ENCODE measurements around the gene DRGX.

The DRGX gene

GRCh38 chr10:49395741-49396665, at the start of gene DRGX:
Gene DRGX, minus strand, starts transcription at chr10:49396089. Its CDS starts 649 bp downstream, at chr10:49395440.
- no peak for DNase-seq

DNA sequence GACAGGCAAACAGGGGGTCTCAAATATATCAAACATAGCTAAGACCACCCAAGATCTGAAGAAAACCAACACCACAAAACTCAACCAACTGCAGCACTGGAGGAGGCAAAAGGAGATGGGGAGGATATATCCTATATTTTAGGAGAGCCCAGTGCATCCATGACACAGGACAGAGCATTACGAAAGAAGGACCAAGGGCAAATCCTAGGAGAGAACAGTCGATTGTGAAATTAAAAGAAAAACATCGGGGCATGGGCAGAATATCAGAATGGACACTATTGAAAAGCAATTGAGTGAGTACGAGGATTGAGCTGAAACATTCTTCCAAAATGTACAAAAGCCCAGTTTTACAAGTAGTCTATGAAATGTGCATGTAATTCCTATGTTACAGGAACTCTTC, 48.5 kb upstream of the DRGX start:
- DNase-seq, result no peak

GRCh38 chr10:49442863-49443262, 47.0 kb upstream of the DRGX start:
- DNase-seq, result no peak

GRCh38 chr10:49441488-49442476, 45.9 kb upstream of the DRGX start:
- DNase-seq, result no peak

- DNase-seq, result no peak
These were observed 39.3 kb upstream of the DRGX start for GRCh38 chr10:49435225-49435624.

DNA sequence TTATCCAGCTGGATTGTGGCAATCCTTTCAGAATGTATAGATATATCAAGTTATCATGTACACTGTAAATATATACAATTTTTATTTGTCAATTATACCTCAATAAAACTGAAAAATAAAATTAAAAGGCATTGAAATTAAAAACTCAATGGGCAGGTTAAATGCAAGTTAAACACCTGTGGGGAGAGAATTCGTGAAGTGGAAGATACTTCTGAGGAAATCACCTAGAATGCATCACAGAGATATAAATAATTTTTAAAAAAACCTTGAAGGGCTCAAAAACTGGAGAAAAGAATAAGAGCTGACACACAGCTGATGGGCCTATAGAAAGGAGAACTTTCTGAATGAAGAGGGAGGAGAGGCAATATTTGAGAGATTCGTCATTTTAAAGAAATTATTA, 37.2 kb upstream of the DRGX start:
- no peak for DNase-seq

GRCh38 chr10:49431426-49431825, 35.5 kb upstream of the DRGX start:
- no peak for DNase-seq

DNA sequence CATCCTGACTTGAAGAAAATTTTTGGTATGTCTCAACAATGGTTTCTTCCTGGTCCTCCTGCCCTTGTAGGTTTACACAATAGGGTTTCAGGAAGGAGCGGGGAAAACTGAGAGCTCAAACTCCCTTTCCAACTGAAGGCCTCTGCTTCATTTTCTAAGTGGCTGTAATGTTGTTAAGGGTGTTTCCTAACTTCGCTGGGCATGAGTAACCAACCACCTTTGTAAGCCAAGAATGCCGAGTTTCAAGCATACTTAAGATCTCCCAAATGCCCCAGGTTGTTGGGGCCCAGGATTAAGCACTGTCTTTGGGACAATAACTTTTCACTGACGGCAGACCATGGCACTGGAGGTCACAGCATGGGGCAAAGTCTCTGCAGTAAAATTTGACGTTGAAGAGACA, 33.6 kb upstream of the DRGX start:
- no peak for DNase-seq

DNA sequence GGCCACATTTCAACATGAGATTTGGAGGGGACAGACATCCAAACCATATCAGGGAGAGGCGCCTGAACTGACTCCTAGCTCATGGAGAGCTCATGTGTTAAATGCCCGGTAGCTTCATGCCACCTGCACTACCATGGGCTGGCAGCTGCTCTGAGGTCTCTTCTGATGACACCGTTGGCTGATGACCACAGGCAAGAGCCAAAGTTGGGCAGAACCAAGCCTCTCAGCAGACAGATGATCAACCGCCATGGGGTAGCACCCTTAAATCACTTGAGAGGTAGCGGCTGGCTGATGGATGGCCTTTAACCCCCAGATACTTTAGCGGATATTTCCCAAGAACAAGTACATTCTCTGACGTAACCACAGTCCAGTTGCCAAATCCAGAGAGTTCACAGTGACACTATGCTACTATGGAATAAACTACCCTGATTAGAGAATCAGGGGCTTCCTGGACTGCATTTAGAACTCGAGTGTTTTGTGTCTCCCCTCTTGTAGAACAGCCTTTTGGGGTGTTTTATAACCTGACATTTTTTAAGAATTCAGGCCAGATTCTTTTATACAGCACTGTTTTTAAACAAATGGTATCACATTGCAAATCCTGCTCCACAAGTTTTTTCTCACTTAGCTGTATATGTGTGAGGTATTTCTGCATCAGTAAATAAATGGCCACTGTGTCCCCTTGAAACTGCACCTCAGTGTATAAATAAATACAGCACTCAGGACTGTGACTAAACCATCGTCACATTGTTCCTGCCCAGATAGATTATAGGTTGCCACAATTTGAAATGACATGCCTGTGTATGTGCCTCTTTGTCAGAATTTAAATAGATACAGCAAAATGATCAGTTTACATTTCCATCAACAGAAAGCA, 30.8 kb upstream of the DRGX start:
- no peak for DNase-seq

- no peak for DNase-seq
These were observed 23.1 kb upstream of the DRGX start for GRCh38 chr10:49419005-49419404.

DNA sequence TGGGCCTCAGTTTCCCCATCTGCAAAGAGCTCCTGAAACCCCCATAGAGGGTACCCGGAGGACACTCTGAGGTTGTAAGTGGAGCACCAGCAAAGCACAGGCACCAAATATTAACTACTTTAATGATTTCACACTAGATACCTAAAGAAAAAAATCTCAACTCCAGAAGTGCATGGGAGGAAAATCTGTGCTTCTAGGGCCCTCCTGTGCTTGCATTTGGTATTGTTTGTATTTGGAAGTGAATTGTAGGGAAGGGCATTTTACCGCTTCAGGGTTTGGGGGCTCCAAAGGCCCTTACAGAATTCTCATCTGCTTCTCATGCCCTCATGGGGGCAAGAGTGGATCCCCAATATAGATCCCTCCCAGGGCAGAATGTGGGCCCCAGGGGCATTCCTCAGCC, 22.4 kb upstream of the DRGX start:
- no peak for DNase-seq

DNA sequence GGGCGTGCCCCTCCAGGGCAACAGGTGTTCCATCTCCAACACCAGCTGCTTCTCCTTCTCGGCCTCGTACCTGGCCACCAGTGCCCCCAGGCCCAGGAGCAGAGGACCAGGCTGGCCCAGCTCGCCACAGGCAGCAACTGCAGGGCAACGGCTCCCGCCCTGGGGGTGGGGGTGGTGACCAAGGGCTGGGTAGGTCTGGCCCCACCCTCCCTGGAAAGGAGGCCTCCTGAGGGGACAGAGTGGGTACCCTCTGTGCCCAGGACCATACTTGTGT, 22.1 kb upstream of the DRGX start:
- DNase-seq, result no peak

GRCh38 chr10:49417311-49418052, 21.6 kb upstream of the DRGX start:
- no peak for DNase-seq

- DNase-seq, result no peak
These were observed 20.0 kb upstream of the DRGX start for GRCh38 chr10:49415846-49416245.

- DNase-seq, result no peak
These were observed 19.2 kb upstream of the DRGX start for GRCh38 chr10:49415109-49415508.

DNA sequence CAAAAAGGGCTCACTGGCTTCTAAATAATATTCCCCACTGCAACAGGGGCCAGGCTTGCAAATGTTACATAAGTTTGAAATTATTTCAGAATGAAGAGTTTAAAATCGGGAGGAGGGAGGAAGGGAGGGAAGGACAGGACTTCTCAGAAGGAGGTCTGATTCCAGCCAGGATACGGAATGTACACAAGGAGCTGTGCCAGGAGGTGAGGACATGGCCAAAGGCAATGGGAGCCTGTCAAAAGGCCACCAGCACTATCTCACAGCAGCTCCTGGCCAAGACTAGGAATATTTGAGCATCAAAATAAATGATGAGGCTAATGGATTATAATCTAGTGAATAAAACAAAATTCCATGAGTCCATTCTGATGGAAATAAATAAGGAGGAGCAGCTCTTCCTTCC, 18.6 kb upstream of the DRGX start:
- DNase-seq, result no peak

GRCh38 chr10:49412571-49412970, 16.7 kb upstream of the DRGX start:
- DNase-seq, result no peak

DNA sequence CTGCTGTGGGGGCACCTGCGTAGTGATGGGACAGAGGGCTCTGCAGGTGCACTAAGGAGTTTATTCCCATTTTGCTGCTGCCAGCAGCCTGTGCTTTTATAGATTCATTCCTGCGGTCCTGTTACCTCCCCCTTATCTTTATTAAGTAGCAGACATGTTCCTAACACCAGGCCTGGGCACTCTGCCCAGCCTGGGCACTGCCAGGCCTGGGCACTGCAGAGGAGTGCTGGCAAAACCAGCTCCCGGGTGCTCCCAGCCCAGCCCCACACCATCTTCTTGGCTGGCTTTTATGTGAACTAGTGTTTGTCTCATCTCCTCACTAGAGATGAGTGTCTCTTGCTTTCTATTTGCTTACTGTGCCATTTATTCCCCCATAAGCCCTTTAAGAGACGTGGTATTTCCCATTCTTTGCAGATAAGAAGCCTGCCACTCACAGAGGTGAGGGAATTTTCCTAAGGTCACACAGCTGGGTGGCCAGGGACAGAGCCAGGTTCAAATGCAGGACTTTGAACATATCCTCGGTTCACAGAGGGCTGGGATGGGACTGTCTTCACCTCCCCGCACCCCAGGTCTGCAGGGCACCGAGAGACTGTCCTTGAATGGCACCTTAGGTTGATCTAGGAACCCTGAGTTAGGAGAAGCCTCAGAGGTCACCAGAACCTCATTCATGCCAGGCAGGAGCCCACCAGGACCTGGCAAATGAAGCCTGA, 14.6 kb upstream of the DRGX start:
- no peak for DNase-seq

- no peak for DNase-seq
These were observed 13.9 kb upstream of the DRGX start for GRCh38 chr10:49409755-49410154.

- DNase-seq, result no peak
These were observed 12.8 kb upstream of the DRGX start for GRCh38 chr10:49408519-49409306.
